Measurements from ENCODE around the gene THSD1. TPM values are rescaled to one million over a fixed set of nuclear protein-coding genes. Genes with fewer than 3 reads are reported as not detected.
A peak's percentile ranks its signal among the peaks of the same experiment; 100 is the strongest.
"Not testable (repeated sequence)": the region's sequence is repeated elsewhere in the genome, so short reads cannot be mapped to it uniquely, and the experiment has no call there.

Gene THSD1
- total RNA-seq, 2 donors from 2014 or later: 6.5 to 7.3 TPM

- Histone ChIP-seq H3K4me1 (no peaks in the 10 kb centered on the region), H3K4me3 (no peak overlapping the region), H3K27me3 (no peaks in the 10 kb centered on the region), H3K36me3 (no peaks in the 10 kb centered on the region), H3K9me3 (no peaks in the 10 kb centered on the region), H3K27ac (no peak overlapping the region)
- no peak for DNase-seq (ENCODE audit: low spot score)
- no peak for TF ChIP-seq CTCF (IDR thresholded peaks at IDR 0.05)
Measured at GRCh38 chr13:52345631-52346251, 60.2 kb downstream of the THSD1 start.

GRCh38 chr13:52345048-52345447 is 60.9 kb downstream of the THSD1 start:
- DNase-seq (ENCODE audit: low spot score): no peak
- no peak overlapping the region for H3K4me3 ChIP-seq

GRCh38 chr13:52344108-52344507 is 61.9 kb downstream of the THSD1 start:
- no peaks in the 10 kb centered on the region for H3K36me3 ChIP-seq
- no peak for DNase-seq (ENCODE audit: low spot score)
- TF ChIP-seq CTCF (IDR thresholded peaks at IDR 0.05): no peak
- H3K9me3 ChIP-seq: no peaks in the 10 kb centered on the region
- H3K27me3 ChIP-seq: no peaks in the 10 kb centered on the region
- H3K4me1 ChIP-seq: no peaks in the 10 kb centered on the region
- H3K4me3 ChIP-seq: peak overlapping the region in 1 of 2 donors; percentile 12
- peak overlapping the region in 1 of 2 donors; percentile 49 for H3K27ac ChIP-seq

More at GRCh38 chr13:52345048-52345447, 60.9 kb downstream of the THSD1 start:
- H3K4me1 ChIP-seq: no peaks in the 10 kb centered on the region
- H3K27me3 ChIP-seq: no peaks in the 10 kb centered on the region
- TF ChIP-seq CTCF (IDR thresholded peaks at IDR 0.05): no peak
- H3K27ac ChIP-seq: peak overlapping the region; percentile 31 to 49
- H3K36me3 ChIP-seq: no peaks in the 10 kb centered on the region
- no peaks in the 10 kb centered on the region for H3K9me3 ChIP-seq

- H3K4me1 ChIP-seq; H3K9me3 ChIP-seq; H3K4me3 ChIP-seq; H3K36me3 ChIP-seq; DNase-seq (ENCODE audit: low spot score); H3K27ac ChIP-seq; H3K27me3 ChIP-seq: not testable (repeated sequence)
Measured at GRCh38 chr13:52342203-52342602, 63.8 kb downstream of the THSD1 start.

- H3K4me3 ChIP-seq; H3K36me3 ChIP-seq; H3K27me3 ChIP-seq; H3K9me3 ChIP-seq; DNase-seq (ENCODE audit: low spot score); H3K27ac ChIP-seq; H3K4me1 ChIP-seq: not testable (repeated sequence)
Measured at GRCh38 chr13:52337828-52338455, 68.0 kb downstream of the THSD1 start.

- H3K36me3 ChIP-seq; H3K27ac ChIP-seq; H3K4me1 ChIP-seq; H3K4me3 ChIP-seq; DNase-seq (ENCODE audit: low spot score); H3K27me3 ChIP-seq; H3K9me3 ChIP-seq: not testable (repeated sequence)
Measured at GRCh38 chr13:52334107-52334506, 71.9 kb downstream of the THSD1 start.

DNA sequence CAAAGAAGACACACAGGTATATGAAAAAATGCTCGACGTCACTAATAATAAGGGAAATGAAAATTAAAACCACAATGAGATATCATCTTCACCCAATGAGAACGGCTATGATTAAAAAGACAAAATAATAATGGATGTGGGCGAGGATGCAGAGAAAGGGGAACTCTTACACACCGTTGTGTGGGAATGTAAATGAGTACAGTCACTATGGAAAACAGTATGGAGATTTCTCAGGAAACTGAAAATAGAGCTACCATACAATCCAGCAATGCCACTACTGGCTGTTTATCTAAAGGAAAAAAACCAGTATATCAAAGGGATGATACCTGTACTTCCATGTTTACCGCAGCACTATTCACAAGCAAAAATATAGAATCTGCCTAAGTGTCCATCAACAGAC is 74.1 kb downstream of the THSD1 start:
- not testable (repeated sequence) for H3K27ac ChIP-seq; H3K4me1 ChIP-seq; H3K27me3 ChIP-seq; H3K9me3 ChIP-seq; H3K36me3 ChIP-seq; DNase-seq (ENCODE audit: low spot score); H3K4me3 ChIP-seq

Other genes starting within 250 kb of the THSD1 start
- gene NEK3, start 246.6 kb downstream of the THSD1 start, total RNA-seq: 1 to 10 TPM; 4.0 to 9.2 TPM
- gene VPS36, start 44.5 kb upstream of the THSD1 start, total RNA-seq: 10 to 100 TPM; 28.3 to 61.3 TPM
- gene CKAP2, start 49.3 kb upstream of the THSD1 start, total RNA-seq: 1 to 10 TPM; 4.7 to 7.0 TPM
- 1 to 10 TPM; 1.8 to 2.2 TPM for gene HNRNPA1L2, start 236.3 kb upstream of the THSD1 start, total RNA-seq
- 10 to 100 TPM; 33.4 to 38.3 TPM for gene SUGT1, start 246.7 kb upstream of the THSD1 start, total RNA-seq

All from right atrium auricular region (tissue), 2 donors.